SK-N-SH treated with all-trans-retinoic acid at 6 μM for 48 hours (cell line): ENCODE measurements around the gene RAB1A.

ENCODE experiments used
- GLIS3 ChIP-seq: fragments of 250-450 bp; sonication (Bioruptor Pico); IDR thresholded peaks from 2 replicates; pipeline ENCODE4 v1.5.0; 2020; ENCODE audit warnings: mild to moderate bottlenecking, moderate library complexity
- TOX ChIP-seq: fragments of 250-450 bp; sonication (Bioruptor Pico); IDR thresholded peaks from 2 replicates; pipeline ENCODE4 v1.8.0; 2021; ENCODE audit warnings: mild to moderate bottlenecking, moderate library complexity, borderline replicate concordance
- ZNF8 ChIP-seq: fragments of 450-650 bp; formaldehyde crosslinking; IDR thresholded peaks from 2 replicates; pipeline ENCODE4 v1.5.0; 2020; ENCODE audit warnings: mild to moderate bottlenecking, moderate library complexity
- TF ChIP-seq, protein P1 (sequence below): fragments of 250-450 bp; sonication (Bioruptor Pico); IDR thresholded peaks from 2 replicates; pipeline ENCODE4 v1.8.0; 2020; ENCODE audit warnings: mild to moderate bottlenecking, moderate library complexity, borderline replicate concordance

DNA sequence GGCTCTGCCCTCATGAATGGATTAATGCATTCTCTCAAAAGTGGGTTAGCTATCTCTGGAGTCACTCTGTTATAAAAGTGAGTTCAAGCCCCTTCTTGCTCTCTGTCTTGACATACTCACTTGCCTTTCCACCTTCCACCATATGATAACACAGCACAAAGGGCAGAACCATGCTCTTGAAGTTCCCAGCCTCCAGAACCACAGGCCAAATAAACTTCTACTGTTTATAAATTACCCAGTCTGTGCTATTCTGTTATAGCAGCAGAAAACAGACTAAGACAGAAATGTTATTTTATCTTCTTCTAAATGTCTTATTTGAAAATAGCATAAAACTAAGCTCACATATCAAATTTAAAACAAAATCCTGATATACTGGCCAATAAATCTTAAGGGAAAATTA, 15.0 kb downstream of the RAB1A start:
- TF ChIP-seq, protein P1, sequence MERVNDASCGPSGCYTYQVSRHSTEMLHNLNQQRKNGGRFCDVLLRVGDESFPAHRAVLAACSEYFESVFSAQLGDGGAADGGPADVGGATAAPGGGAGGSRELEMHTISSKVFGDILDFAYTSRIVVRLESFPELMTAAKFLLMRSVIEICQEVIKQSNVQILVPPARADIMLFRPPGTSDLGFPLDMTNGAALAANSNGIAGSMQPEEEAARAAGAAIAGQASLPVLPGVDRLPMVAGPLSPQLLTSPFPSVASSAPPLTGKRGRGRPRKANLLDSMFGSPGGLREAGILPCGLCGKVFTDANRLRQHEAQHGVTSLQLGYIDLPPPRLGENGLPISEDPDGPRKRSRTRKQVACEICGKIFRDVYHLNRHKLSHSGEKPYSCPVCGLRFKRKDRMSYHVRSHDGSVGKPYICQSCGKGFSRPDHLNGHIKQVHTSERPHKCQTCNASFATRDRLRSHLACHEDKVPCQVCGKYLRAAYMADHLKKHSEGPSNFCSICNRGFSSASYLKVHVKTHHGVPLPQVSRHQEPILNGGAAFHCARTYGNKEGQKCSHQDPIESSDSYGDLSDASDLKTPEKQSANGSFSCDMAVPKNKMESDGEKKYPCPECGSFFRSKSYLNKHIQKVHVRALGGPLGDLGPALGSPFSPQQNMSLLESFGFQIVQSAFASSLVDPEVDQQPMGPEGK (CRISPR knock-in tag) = no peak
- TF ChIP-seq ZNF8 (no peak), TOX (CRISPR knock-in tag) (no peak), GLIS3 (no peak)
